22Rv1 (cell line): ENCODE results near the gene DYRK3.

Experiments
- ZFX ChIP-seq: fragments of 450-650 bp; IDR thresholded peaks from 2 replicates; pipeline ENCODE4 v1.6.1; 2017; ENCODE audit warnings: antibody characterized with exemption, borderline replicate concordance
- TF ChIP-seq, protein P1 (sequence below): fragments of 450-650 bp; IDR thresholded peaks from 2 replicates; pipeline ENCODE4 v1.5.1; 2017; ENCODE audit warnings: mild to moderate bottlenecking

DNA sequence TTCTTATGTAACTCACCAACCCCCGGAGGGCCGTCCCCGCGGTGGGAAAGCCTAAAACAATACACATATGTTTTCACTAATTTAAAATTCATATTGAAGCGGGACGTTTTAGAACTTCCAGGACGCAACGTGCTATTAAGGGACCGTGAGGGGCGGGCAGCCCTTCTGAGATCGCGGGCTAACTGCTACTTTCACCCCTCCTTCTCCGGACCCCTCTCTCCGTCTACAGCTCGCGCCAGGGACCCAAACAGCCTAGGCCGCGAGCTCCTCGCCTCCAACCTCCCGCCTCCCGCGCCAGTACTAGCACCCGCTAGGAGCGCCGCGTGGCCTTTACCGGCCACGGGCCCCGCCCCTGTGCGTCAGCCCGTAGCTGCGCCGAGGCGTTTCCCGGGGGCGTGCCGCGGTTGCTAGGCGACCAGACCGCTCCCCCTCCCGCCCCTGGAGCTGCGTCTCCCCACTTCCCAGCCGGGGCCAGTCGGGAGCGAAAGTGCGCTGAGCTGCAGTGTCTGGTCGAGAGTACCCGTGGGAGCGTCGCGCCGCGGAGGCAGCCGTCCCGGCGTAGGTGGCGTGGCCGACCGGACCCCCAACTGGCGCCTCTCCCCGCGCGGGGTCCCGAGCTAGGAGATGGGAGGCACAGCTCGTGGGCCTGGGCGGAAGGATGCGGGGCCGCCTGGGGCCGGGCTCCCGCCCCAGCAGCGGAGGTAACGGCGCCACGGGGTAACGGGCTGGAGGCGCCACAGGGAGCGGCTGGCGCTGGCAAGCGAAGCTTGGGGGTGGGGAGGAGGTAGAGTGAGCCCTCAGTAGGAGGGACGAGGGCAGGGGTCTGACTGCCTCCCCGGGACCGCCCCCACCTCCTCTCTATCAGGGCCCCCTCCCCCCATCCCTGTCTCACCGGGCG lies at the start of gene DYRK3:
- TF ChIP-seq ZFX = no peak
- TF ChIP-seq, protein P1, sequence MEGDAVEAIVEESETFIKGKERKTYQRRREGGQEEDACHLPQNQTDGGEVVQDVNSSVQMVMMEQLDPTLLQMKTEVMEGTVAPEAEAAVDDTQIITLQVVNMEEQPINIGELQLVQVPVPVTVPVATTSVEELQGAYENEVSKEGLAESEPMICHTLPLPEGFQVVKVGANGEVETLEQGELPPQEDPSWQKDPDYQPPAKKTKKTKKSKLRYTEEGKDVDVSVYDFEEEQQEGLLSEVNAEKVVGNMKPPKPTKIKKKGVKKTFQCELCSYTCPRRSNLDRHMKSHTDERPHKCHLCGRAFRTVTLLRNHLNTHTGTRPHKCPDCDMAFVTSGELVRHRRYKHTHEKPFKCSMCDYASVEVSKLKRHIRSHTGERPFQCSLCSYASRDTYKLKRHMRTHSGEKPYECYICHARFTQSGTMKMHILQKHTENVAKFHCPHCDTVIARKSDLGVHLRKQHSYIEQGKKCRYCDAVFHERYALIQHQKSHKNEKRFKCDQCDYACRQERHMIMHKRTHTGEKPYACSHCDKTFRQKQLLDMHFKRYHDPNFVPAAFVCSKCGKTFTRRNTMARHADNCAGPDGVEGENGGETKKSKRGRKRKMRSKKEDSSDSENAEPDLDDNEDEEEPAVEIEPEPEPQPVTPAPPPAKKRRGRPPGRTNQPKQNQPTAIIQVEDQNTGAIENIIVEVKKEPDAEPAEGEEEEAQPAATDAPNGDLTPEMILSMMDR = no peak; the same call in 1 of the 2 replicates
